Liver (tissue), 9 donors: Measurements from ENCODE around the gene MISFA. TPM values are rescaled to one million over a fixed set of nuclear protein-coding genes. Genes with fewer than 3 reads are reported as not detected.

ENCODE experiments used
- DNase-seq: peaks from one replicate; pipeline ENCODE4 v3.0.0-alpha.2; 2017; ENCODE audit warnings: low spot score
- H3K27ac ChIP-seq, 2 donors: one replicate each; pipeline ENCODE4 v1.7.0; 2013; ENCODE audit warnings: inconsistent platforms in 2 of 2, low read length in 2 of 2, control low read depth in 1 of 2, low read depth in 1 of 2, mild to moderate bottlenecking in 1 of 2
- H3K27me3 ChIP-seq, 4 donors: one replicate each; pipeline versions ENCODE4 v1.6.1 to v1.7.0; 2013; ENCODE audit warnings: low read length in 3 of 4, inconsistent platforms in 1 of 4, mild to moderate bottlenecking in 1 of 4, moderate library complexity in 1 of 4; ENCODE audit not compliant: control insufficient read depth in 4 of 4, insufficient read depth in 4 of 4
- H3K36me3 ChIP-seq, 4 donors: one replicate each; pipeline versions ENCODE4 v1.6.1 to v1.7.0; 2013; ENCODE audit warnings: low read length in 3 of 4, mild to moderate bottlenecking in 3 of 4, low read depth in 1 of 4, moderate library complexity in 1 of 4; ENCODE audit not compliant: control insufficient read depth in 4 of 4, insufficient read depth in 3 of 4
- H3K4me1 ChIP-seq, 4 donors: one replicate each; pipeline versions ENCODE4 v1.6.1 to v1.7.0; 2013; ENCODE audit warnings: low read length in 3 of 4, mild to moderate bottlenecking in 3 of 4, moderate library complexity in 1 of 4; ENCODE audit not compliant: control insufficient read depth in 4 of 4, insufficient read depth in 4 of 4
- H3K4me3 ChIP-seq, 3 donors: one replicate each; pipeline versions ENCODE4 v1.6.1 to v1.7.0; 2013; ENCODE audit warnings: low read length in 3 of 3, control low read depth in 1 of 3, low read depth in 1 of 3, mild to moderate bottlenecking in 1 of 3
- H3K9ac ChIP-seq, 2 donors: one replicate each; pipeline ENCODE4 v1.7.0; 2013; ENCODE audit warnings: low read length in 2 of 2, mild to moderate bottlenecking in 2 of 2, moderate library complexity in 2 of 2, control low read depth in 1 of 2, low read depth in 1 of 2
- H3K9me3 ChIP-seq, 4 donors: one replicate each; pipeline versions ENCODE4 v1.6.1 to v1.7.0; 2013; ENCODE audit warnings: low read length in 3 of 4; ENCODE audit not compliant: control insufficient read depth in 4 of 4
- ATF3 ChIP-seq: IDR thresholded peaks from 2 replicates; pipeline ENCODE4 v1.6.1; 2016; ENCODE audit warnings: antibody characterized with exemption
- CTCF ChIP-seq: fragments of 150-350 bp; IDR thresholded peaks from 2 replicates; pipeline ENCODE4 v1.5.1; 2017; ENCODE audit warnings: improper control_type of control experiment, low read depth, low read length; ENCODE audit not compliant: missing input control
- EGR1 ChIP-seq, 2 donors: IDR thresholded peaks; 2 replicates each; pipeline ENCODE4 v1.6.1; 2016 to 2018; ENCODE audit warnings: antibody characterized with exemption in 2 of 2, low read depth in 2 of 2
- FOXA1 ChIP-seq: IDR thresholded peaks from 2 replicates; pipeline ENCODE4 v1.6.1; 2016; ENCODE audit warnings: antibody characterized with exemption
- FOXA2 ChIP-seq: IDR thresholded peaks from 2 replicates; pipeline ENCODE4 v1.6.1; 2016; ENCODE audit warnings: antibody characterized with exemption
- GABPA ChIP-seq, 2 donors: IDR thresholded peaks in 1 of 2; conservative IDR thresholded peaks in 1 of 2; 2 replicates each; pipeline ENCODE4 v1.6.1; 2016; ENCODE audit warnings: antibody characterized with exemption in 2 of 2, mild to moderate bottlenecking in 1 of 2, moderate library complexity in 1 of 2
- HNF4A ChIP-seq, 2 donors: conservative IDR thresholded peaks; 2 replicates each; pipeline ENCODE4 v1.6.1; 2016; ENCODE audit warnings: antibody characterized with exemption in 2 of 2, mild to moderate bottlenecking in 2 of 2
- HNF4G ChIP-seq: IDR thresholded peaks from 2 replicates; pipeline ENCODE4 v1.6.1; 2016; ENCODE audit warnings: antibody characterized with exemption
- JUND ChIP-seq, 2 donors: IDR thresholded peaks; 2 replicates each; pipeline ENCODE4 v1.6.1; 2016; ENCODE audit warnings: antibody characterized with exemption in 2 of 2
- MAX ChIP-seq: IDR thresholded peaks from 2 replicates; pipeline ENCODE4 v1.6.1; 2016; ENCODE audit warnings: antibody characterized with exemption
- NR2F2 ChIP-seq: IDR thresholded peaks from 2 replicates; pipeline ENCODE4 v1.6.1; 2016; ENCODE audit warnings: antibody characterized with exemption
- RAD21 ChIP-seq, 2 donors: IDR thresholded peaks; 2 replicates each; pipeline ENCODE4 v1.6.1; 2016; ENCODE audit warnings: antibody characterized with exemption in 2 of 2, mild to moderate bottlenecking in 2 of 2
- REST ChIP-seq: IDR thresholded peaks from 2 replicates; pipeline ENCODE4 v1.6.1; 2016; ENCODE audit warnings: antibody characterized with exemption, mild to moderate bottlenecking
- RXRA ChIP-seq, 2 donors: IDR thresholded peaks; 2 replicates each; pipeline ENCODE4 v1.6.1; 2017 to 2018; ENCODE audit warnings: antibody characterized with exemption in 2 of 2, mild to moderate bottlenecking in 1 of 2
- SP1 ChIP-seq: IDR thresholded peaks from 2 replicates; pipeline ENCODE4 v1.6.1; 2018; ENCODE audit warnings: antibody characterized with exemption, mild to moderate bottlenecking
- TAF1 ChIP-seq: conservative IDR thresholded peaks from 2 replicates; pipeline ENCODE4 v1.6.1; 2016; ENCODE audit warnings: antibody characterized with exemption, mild to moderate bottlenecking
- YY1 ChIP-seq: IDR thresholded peaks from 2 replicates; pipeline ENCODE4 v1.6.1; 2016; ENCODE audit warnings: antibody characterized with exemption, mild to moderate bottlenecking
- WGBS: extraction: QIAGEN DNeasy Blood & Tissue Kit; methylation state at CpG from one replicate; pipeline ENCODE4 v1.1.7; 2013; 5-methylcytosine and 5-hydroxymethylcytosine counted together
- polyA plus RNA-seq, 2 donors: library from polyadenylated mRNA; stranded (reverse) in 1 of 2; unstranded in 1 of 2; fragments of 200-250 nt in 1 of 2; fragments of >200 nt in 1 of 2; fragmentation: Nextera tagmentation in 1 of 2; extraction: Ambion mirVana in 1 of 2; gene quantifications; one replicate each; pipeline versions ENCODE4 v1.2.1 to v1.2.3, GENCODE V29; 2013 to 2015
- total RNA-seq, 2 donors: library from RNA; depleted of rRNA; stranded (reverse); fragments of >200 nt; gene quantifications; one replicate each; pipeline ENCODE4 v1.2.3, GENCODE V29; 2014
- donor health status: healthy.
- donor health status: healthy.
- donor health status: healthy.
- donor health status: healthy.
- donor health status: healthy.

MISFA gene
- total and polyA plus RNA-seq, 4 donors: 0.05 to 0.82 (median 0.08) TPM; not detected in 1

- TF ChIP-seq REST (no peak), MAX (no peak), CTCF (no peak), HNF4G (no peak), HNF4A (conservative IDR thresholded peaks at IDR 0.05) (no peak), ATF3 (no peak), FOXA2 (no peak), TAF1 (no peak), GABPA (IDR thresholded peaks at IDR 0.05 in 1 of 2, conservative IDR thresholded peaks at IDR 0.05 in 1 of 2) (no peak), NR2F2 (no peak), SP1 (no peak), JUND (IDR thresholded peaks at IDR 0.05) (no peak)
- no peaks in the 10 kb centered on the region for H3K4me1 ChIP-seq
- DNase-seq: no peak
- H3K36me3 ChIP-seq: peaks cover 0 to 10% (median 4%) of the 10 kb centered on the region in 4 donors
- WGBS: 80% methylated on average over 14 of the region's 14 CpGs
- H3K4me3 ChIP-seq: no peak overlapping the region
- H3K27ac ChIP-seq: no peak overlapping the region
- H3K9me3 ChIP-seq: no peaks in the 10 kb centered on the region
- H3K27me3 ChIP-seq: no peaks in the 10 kb centered on the region
- H3K9ac ChIP-seq: no peak overlapping the region
Measured at GRCh38 chr11:18578975-18579598, 20.5 kb upstream of the MISFA start.

GRCh38 chr11:18580113-18580766, 19.3 kb upstream of the MISFA start:
- H3K9ac ChIP-seq: no peak overlapping the region
- H3K27me3 ChIP-seq: no peaks in the 10 kb centered on the region
- DNase-seq: no peak
- H3K4me1 ChIP-seq: no peaks in the 10 kb centered on the region
- no peaks in the 10 kb centered on the region for H3K9me3 ChIP-seq
- 89% methylated on average over 2 of the region's 2 CpGs for WGBS
- no peak overlapping the region for H3K27ac ChIP-seq
- H3K36me3 ChIP-seq: peaks cover 0 to 5% (median 4%) of the 10 kb centered on the region in 4 donors
- no peak overlapping the region for H3K4me3 ChIP-seq
- TF ChIP-seq RAD21 (IDR thresholded peaks at IDR 0.05): no peak
- TF ChIP-seq CTCF: no peak
- TF ChIP-seq FOXA1: no peak
- no peak for TF ChIP-seq HNF4A (conservative IDR thresholded peaks at IDR 0.05)
- no peak for TF ChIP-seq MAX
- TF ChIP-seq RXRA (IDR thresholded peaks at IDR 0.05): no peak
- TF ChIP-seq YY1: no peak
- TF ChIP-seq GABPA (IDR thresholded peaks at IDR 0.05 in 1 of 2, conservative IDR thresholded peaks at IDR 0.05 in 1 of 2): no peak
- no peak for TF ChIP-seq ATF3
- TF ChIP-seq REST: no peak
- TF ChIP-seq EGR1 (IDR thresholded peaks at IDR 0.05; ENCODE audit: low read depth in 2 of 2): no peak
- no peak for TF ChIP-seq NR2F2
- no peak for TF ChIP-seq JUND (IDR thresholded peaks at IDR 0.05)
- no peak for TF ChIP-seq HNF4G
- no peak for TF ChIP-seq TAF1
- no peak for TF ChIP-seq FOXA2
